SU-DHL-6 (cell line): ENCODE measurements around the gene RARG.

Source experiments
- H2AFZ ChIP-seq: fragments of 200-600 bp; sonication (generic); 2 replicates; pipeline ENCODE4 v1.6.1; 2014; ENCODE audit warnings: low read depth, mild to moderate bottlenecking, moderate library complexity, mixed read lengths, antibody characterized with exemption, low read length; ENCODE audit not compliant: severe bottlenecking
- H3F3A ChIP-seq: fragments of 200-600 bp; shearing (Covaris generic); 2 replicates; pipeline ENCODE4 v1.6.0; 2016; ENCODE audit warnings: antibody characterized with exemption, mild to moderate bottlenecking; ENCODE audit not compliant: insufficient read depth
- H3K27ac ChIP-seq: fragments of 200-600 bp; sonication (generic); 2 replicates; pipeline ENCODE4 v1.5.1; 2016; ENCODE audit warnings: low read depth, mild to moderate bottlenecking, low read length, moderate library complexity, mixed read lengths
- H3K27me3 ChIP-seq: fragments of 200-600 bp; sonication (generic), shearing (Covaris generic); 2 replicates; pipeline ENCODE4 v1.6.0; 2014; ENCODE audit warnings: mild to moderate bottlenecking, low read length
- H3K36me3 ChIP-seq: fragments of 200-600 bp; sonication (generic); 2 replicates; pipeline ENCODE4 v1.6.1; 2014; ENCODE audit warnings: mild to moderate bottlenecking, low read length, mixed read lengths
- H3K4me2 ChIP-seq: fragments of 300-600, 200-600 bp; shearing (Covaris generic), sonication (generic); 2 replicates; pipeline ENCODE4 v1.6.0; 2014; ENCODE audit warnings: low read length, low read depth, mild to moderate bottlenecking; ENCODE audit not compliant: poor library complexity, severe bottlenecking
- H3K4me3 ChIP-seq: fragments of 200-600 bp; sonication (generic); 2 replicates; pipeline ENCODE4 v1.5.1; 2014; ENCODE audit warnings: antibody characterized with exemption, low read length, mild to moderate bottlenecking, mixed read lengths; ENCODE audit not compliant: insufficient read depth, poor library complexity, severe bottlenecking
- H3K79me2 ChIP-seq: fragments of 200-600 bp; sonication (generic); 2 replicates; pipeline ENCODE4 v1.6.1; 2014; ENCODE audit warnings: mild to moderate bottlenecking, low read length, moderate library complexity; ENCODE audit not compliant: insufficient read depth
- H3K9ac ChIP-seq: fragments of 200-600 bp; sonication (generic); 2 replicates; pipeline ENCODE4 v1.7.0; 2014; ENCODE audit warnings: mild to moderate bottlenecking, low read length
- H3K9me2 ChIP-seq: fragments of 200-600 bp; sonication (generic); replicated peaks from 2 replicates; pipeline ENCODE4 v1.6.1; 2014; ENCODE audit warnings: low read length; ENCODE audit not compliant: insufficient read depth
- H3K9me3 ChIP-seq: fragments of 200-600 bp; sonication (generic); 2 replicates; pipeline ENCODE4 v1.6.1; 2014; ENCODE audit warnings: low read length, mixed read lengths; ENCODE audit not compliant: insufficient read depth
- H4K20me1 ChIP-seq: fragments of 200-600 bp; sonication (generic); 2 replicates; pipeline ENCODE4 v1.6.1; 2014; ENCODE audit warnings: low read depth, mild to moderate bottlenecking, antibody characterized with exemption, low read length, moderate library complexity, mixed read lengths
- CTCF ChIP-seq: fragments of 200-600 bp; sonication (generic); IDR thresholded peaks from one replicate; pipeline ENCODE4 v1.5.1; 2017; ENCODE audit warnings: antibody characterized with exemption, mild to moderate bottlenecking, low read length, moderate library complexity; ENCODE audit not compliant: insufficient read depth, poor library complexity, severe bottlenecking
- EZH2phosphoT487 ChIP-seq: fragments of 200-600 bp; sonication (generic), shearing (Covaris generic); conservative IDR thresholded peaks from 2 replicates; pipeline ENCODE4 v1.6.1; 2018; ENCODE audit warnings: mild to moderate bottlenecking, antibody characterized with exemption, low read length, moderate library complexity, mixed read lengths

The RARG gene

DNA sequence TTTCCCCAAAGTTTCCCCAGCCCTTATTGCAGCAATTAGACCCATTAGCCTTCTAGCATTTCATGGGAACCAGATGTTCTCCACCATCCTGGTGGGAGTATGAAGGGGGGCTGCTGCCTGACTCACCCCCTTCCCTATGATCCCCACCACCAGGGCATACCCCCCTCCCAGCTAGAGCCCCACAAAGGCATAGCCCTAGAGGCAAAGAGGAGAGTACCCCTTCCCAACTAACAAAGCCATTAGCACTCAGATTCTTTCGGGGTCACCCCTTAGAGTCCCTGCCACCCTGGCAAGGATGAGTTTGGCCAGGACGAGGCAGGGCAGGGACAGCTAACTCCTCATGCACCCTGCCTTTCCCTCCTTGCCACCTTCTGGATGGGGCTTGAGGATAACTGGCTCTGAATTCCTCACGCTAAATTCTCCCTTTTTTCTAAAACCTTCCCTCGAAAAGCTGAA, 9.2 kb downstream of the RARG start:
- Histone ChIP-seq H3K9me3 (no peaks in the 10 kb centered on the region), H3K36me3 (no peaks in the 10 kb centered on the region), H2AFZ (no peak overlapping the region), H4K20me1 (no peaks in the 10 kb centered on the region), H3K4me3 (no peak overlapping the region), H3K79me2 (no peaks in the 10 kb centered on the region), H3K9ac (no peak overlapping the region), H3K4me2 (no peak overlapping the region), H3K27ac (no peak overlapping the region), H3K27me3 (no peaks in the 10 kb centered on the region), H3F3A (peaks cover 11% of the 10 kb centered on the region), H3K9me2 (no peaks in the 10 kb centered on the region)
- no peak for TF ChIP-seq EZH2phosphoT487

DNA sequence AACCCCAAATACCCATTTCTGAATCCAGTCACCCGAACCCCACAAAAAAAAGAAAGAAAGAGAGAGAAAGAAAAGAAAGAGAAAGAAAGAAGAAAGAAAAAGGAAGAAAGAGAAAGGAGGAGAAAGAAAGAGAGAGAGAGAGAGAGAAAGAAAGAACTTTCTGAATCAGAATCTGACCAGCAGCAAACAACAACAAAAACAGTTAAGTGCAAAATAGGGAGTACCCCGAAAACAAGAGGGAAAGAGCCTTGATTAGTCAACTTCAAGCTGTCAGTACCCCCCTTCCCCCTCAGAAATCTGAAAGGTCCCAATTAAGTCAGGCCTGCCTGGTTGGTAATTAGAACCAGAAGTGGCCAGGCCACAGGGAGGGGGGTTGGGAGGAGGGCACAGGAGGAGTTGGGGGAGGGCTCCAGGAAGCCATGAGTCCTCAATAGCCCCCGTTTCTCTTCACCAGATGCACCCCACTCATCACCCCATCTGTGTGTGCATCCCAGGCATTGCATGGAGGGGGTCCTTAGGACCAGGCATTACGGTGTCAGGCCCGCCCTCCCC, 9.8 kb downstream of the RARG start:
- Histone ChIP-seq H3F3A (peaks cover 11% of the 10 kb centered on the region), H2AFZ (no peak overlapping the region), H3K9me2 (no peaks in the 10 kb centered on the region), H3K9ac (peak overlapping the region; percentile 69; the same call in 1 of the 2 replicates), H3K36me3 (no peaks in the 10 kb centered on the region), H3K27ac (no peak overlapping the region), H3K9me3 (no peaks in the 10 kb centered on the region), H3K4me2 (peak overlapping the region; percentile 92), H3K27me3 (no peaks in the 10 kb centered on the region), H3K4me3 (peak overlapping the region; percentile 54), H3K79me2 (no peaks in the 10 kb centered on the region), H4K20me1 (no peaks in the 10 kb centered on the region)
- TF ChIP-seq EZH2phosphoT487 (no peak), CTCF (no peak)

GRCh38 chr12:53221203-53222080, 10.6 kb downstream of the RARG start:
- Histone ChIP-seq H3K4me2 (peak overlapping the region; percentile 92), H3K79me2 (no peaks in the 10 kb centered on the region), H3K4me3 (peak overlapping the region; percentile 54), H3K9me2 (no peaks in the 10 kb centered on the region), H3K9me3 (no peaks in the 10 kb centered on the region), H3K27me3 (no peaks in the 10 kb centered on the region), H3K27ac (peak overlapping the region; percentile 90), H2AFZ (peak overlapping the region; percentile 95), H3F3A (peaks cover 11% of the 10 kb centered on the region), H3K36me3 (no peaks in the 10 kb centered on the region), H4K20me1 (no peaks in the 10 kb centered on the region), H3K9ac (peak overlapping the region; percentile 69)
- TF ChIP-seq EZH2phosphoT487 (no peak), CTCF (peak; percentile 48)

GRCh38 chr12:53220694-53221202, 11.3 kb downstream of the RARG start:
- no peaks in the 10 kb centered on the region for H3K9me2 ChIP-seq
- no peaks in the 10 kb centered on the region for H3K27me3 ChIP-seq
- H2AFZ ChIP-seq, result peak overlapping the region; percentile 95
- H3K36me3 ChIP-seq, result no peaks in the 10 kb centered on the region
- no peaks in the 10 kb centered on the region for H3K79me2 ChIP-seq
- no peaks in the 10 kb centered on the region for H4K20me1 ChIP-seq
- H3K27ac ChIP-seq, result peak overlapping the region; percentile 90
- peaks cover 11% of the 10 kb centered on the region for H3F3A ChIP-seq
- TF ChIP-seq EZH2phosphoT487 (no peak), CTCF (no peak)
- H3K9me3 ChIP-seq, result no peaks in the 10 kb centered on the region
- peak overlapping the region; percentile 54 for H3K4me3 ChIP-seq
- H3K4me2 ChIP-seq, result peak overlapping the region; percentile 92
- peak overlapping the region; percentile 69 for H3K9ac ChIP-seq
